Prostate gland (tissue), 2 donors: Measurements from ENCODE around the gene CCDC74A. TPM values are rescaled to one million over a fixed set of nuclear protein-coding genes. Genes with fewer than 3 reads are reported as not detected.
"Not testable (repeated sequence)": the region's sequence is repeated elsewhere in the genome, so short reads cannot be mapped to it uniquely, and the experiment has no call there.

Experiments
- DNase-seq: peaks from one replicate; pipeline ENCODE4 v3.0.0-alpha.2; 2019; ENCODE audit warnings: low spot score
- H3K27ac ChIP-seq, 2 donors: fragments of 200-600 bp; sonication (generic); 2 replicates each; pipeline ENCODE4 v1.5.1; 2017 to 2019
- H3K27me3 ChIP-seq: fragments of 200-600 bp; sonication (generic); replicated peaks from 2 replicates; pipeline ENCODE4 v1.5.1; 2019; ENCODE audit not compliant: insufficient read depth
- H3K36me3 ChIP-seq, 2 donors: fragments of 200-600 bp; sonication (generic); 1 replicate in 1 of 2; 2 replicates in 1 of 2; pipeline versions ENCODE4 v1.5.1 to v1.8.1; 2017 to 2019
- H3K4me1 ChIP-seq: fragments of 200-600 bp; sonication (generic); replicated peaks from 2 replicates; pipeline ENCODE4 v1.5.1; 2019
- H3K4me3 ChIP-seq, 2 donors: fragments of 200-600 bp; sonication (generic); 2 replicates each; pipeline ENCODE4 v1.5.1; 2017 to 2019
- H3K9me3 ChIP-seq: fragments of 200-600 bp; sonication (generic); 2 replicates; pipeline ENCODE4 v1.5.1; 2017
- POLR2A ChIP-seq: fragments of 450-650 bp; IDR thresholded peaks from one replicate; pipeline ENCODE4 v1.6.1; 2016; ENCODE audit warnings: antibody characterized with exemption, mild to moderate bottlenecking
- POLR2AphosphoS5 ChIP-seq: sonication (generic); formaldehyde crosslinking; IDR thresholded peaks from one replicate; pipeline ENCODE4 v1.6.1; 2017; ENCODE audit warnings: antibody characterized with exemption
- WGBS: methylation state at CpG from one replicate; pipeline ENCODE4 v1.1.5; 2018; 5-methylcytosine and 5-hydroxymethylcytosine counted together
- intact Hi-C: fragments of 100-400 bp; cut with DNase I; formaldehyde crosslinking; loops from one replicate; pipeline ENCODE4 v1.14.2; 2022
- total RNA-seq, 2 donors: library from RNA; depleted of rRNA; stranded (reverse); fragments of >200 nt; gene quantifications; one replicate each; pipeline ENCODE4 v1.1.0, GENCODE V29; 2016
- TF ChIP-seq, protein P1 (sequence below), 4 experiments: fragments of 200-600 bp in 2 of 4; fragments of 450-650 bp in 2 of 4; sonication (generic) in 2 of 4; IDR thresholded peaks; 1 replicate in 3 of 4; 2 replicates in 1 of 4; pipeline ENCODE4 v1.5.1; 2016 to 2019; ENCODE audit warnings: antibody characterized with exemption in 4 of 4, mild to moderate bottlenecking in 2 of 4, moderate library complexity in 2 of 4

Gene CCDC74A
- total RNA-seq, 2 donors from 2014 or later = 15.5 to 95.5 TPM

DNA sequence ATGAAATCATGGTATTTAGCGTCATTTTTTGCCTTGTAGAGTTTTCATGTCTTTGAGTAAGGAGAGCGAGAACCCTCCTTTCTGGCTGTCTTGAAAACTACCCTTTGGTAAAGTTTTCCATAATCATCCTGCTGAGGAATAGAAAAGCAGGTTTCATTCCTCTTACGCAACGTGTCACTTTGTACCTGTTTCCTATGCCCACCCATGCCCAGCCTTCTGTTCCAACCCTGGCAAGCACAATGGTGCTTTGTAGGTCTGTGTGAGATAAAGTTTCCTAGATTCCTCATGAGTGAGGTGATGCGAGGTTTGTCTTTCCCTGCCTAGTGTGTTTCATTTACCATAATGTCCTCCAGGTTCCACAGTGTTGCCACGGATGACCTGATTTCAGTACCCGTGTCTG lies 29.3 kb downstream of the CCDC74A start:
- no peaks in the 10 kb centered on the region for H3K9me3 ChIP-seq
- no peak overlapping the region for H3K4me3 ChIP-seq
- no peak for TF ChIP-seq POLR2AphosphoS5
- TF ChIP-seq, protein P1, sequence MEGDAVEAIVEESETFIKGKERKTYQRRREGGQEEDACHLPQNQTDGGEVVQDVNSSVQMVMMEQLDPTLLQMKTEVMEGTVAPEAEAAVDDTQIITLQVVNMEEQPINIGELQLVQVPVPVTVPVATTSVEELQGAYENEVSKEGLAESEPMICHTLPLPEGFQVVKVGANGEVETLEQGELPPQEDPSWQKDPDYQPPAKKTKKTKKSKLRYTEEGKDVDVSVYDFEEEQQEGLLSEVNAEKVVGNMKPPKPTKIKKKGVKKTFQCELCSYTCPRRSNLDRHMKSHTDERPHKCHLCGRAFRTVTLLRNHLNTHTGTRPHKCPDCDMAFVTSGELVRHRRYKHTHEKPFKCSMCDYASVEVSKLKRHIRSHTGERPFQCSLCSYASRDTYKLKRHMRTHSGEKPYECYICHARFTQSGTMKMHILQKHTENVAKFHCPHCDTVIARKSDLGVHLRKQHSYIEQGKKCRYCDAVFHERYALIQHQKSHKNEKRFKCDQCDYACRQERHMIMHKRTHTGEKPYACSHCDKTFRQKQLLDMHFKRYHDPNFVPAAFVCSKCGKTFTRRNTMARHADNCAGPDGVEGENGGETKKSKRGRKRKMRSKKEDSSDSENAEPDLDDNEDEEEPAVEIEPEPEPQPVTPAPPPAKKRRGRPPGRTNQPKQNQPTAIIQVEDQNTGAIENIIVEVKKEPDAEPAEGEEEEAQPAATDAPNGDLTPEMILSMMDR (IDR thresholded peaks at IDR 0.05) = no peak
- no peak for TF ChIP-seq POLR2A
- H3K27ac ChIP-seq = no peak overlapping the region
- no peaks in the 10 kb centered on the region for H3K27me3 ChIP-seq
- DNase-seq = no peak
- intact Hi-C loops = no loop called here
- WGBS = 79% methylated on average over 7 of the region's 7 CpGs
- no peaks in the 10 kb centered on the region for H3K36me3 ChIP-seq
- no peaks in the 10 kb centered on the region for H3K4me1 ChIP-seq

DNA sequence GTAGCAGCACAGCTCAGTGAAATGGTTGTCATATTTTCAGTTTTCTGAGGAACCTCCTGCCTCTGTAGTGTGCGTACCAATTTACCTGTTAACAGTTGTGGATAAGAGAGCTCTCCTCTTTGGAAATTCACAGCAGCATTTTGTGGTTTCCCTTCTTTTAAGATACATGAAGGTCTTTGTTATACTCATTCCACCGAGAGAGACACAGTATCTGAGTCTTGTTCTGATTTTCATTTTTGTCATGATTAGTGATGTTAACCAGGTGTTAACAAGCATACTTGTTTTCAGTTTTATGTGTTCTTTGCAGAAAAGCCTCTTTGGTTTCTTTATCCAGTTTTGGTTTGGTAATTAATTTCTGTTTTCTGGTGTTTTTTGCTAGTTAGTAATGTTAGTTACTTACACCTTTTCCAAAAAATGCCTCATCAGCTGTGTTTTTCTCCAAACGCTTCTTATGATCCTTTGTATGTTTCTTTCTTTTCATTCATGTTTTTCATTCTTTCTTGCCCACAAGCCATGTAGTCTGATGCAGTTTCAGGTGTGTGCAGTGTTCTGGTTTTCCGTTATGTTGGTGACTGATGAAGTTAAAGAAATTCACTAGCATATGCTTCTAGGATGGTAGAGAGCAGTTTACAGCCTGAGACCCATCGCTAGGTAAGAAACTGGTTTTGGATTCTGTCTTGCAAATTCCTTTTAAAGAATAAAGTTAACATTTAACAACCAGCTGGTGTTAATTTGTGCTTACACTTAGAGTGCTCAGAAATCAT lies 30.1 kb downstream of the CCDC74A start:
- H3K27me3 ChIP-seq = no peaks in the 10 kb centered on the region
- TF ChIP-seq POLR2AphosphoS5 = no peak
- TF ChIP-seq, protein P1 (IDR thresholded peaks at IDR 0.05) = no peak
- H3K4me1 ChIP-seq = no peaks in the 10 kb centered on the region
- H3K9me3 ChIP-seq = no peaks in the 10 kb centered on the region
- H3K27ac ChIP-seq = no peak overlapping the region
- WGBS = 78% methylated on average over 5 of the region's 5 CpGs
- H3K4me3 ChIP-seq = no peak overlapping the region
- DNase-seq = no peak
- intact Hi-C loops = no loop called here
- H3K36me3 ChIP-seq = no peaks in the 10 kb centered on the region

DNA sequence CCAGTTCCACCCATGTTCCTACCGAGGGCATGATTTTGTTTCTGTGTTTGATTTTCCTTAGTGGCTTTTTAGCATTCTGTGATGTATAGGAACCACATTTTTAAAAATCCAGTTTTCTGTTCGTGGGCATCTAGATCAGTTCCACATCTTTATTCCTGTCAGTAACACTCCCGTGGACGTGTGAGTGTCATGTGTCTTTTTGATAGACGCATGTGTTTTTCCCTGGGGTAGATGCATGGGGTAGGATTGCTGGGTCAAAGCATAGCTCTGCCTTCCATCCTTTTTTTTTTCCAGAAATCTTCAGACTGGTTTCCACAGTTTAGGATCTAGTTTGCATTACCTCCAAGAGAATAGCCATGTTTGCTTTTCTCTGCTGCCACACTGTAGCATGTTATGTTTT lies 38.7 kb downstream of the CCDC74A start:
- Histone ChIP-seq H3K4me3 (no peak overlapping the region), H3K4me1 (no peaks in the 10 kb centered on the region), H3K36me3 (no peaks in the 10 kb centered on the region), H3K27ac (no peak overlapping the region), H3K9me3 (no peaks in the 10 kb centered on the region), H3K27me3 (no peaks in the 10 kb centered on the region)
- no peak for DNase-seq
- WGBS = 90% methylated on average over 5 of the region's 5 CpGs
- TF ChIP-seq, protein P1 (IDR thresholded peaks at IDR 0.05) = no peak
- TF ChIP-seq POLR2AphosphoS5 (no peak), POLR2A (no peak)
- intact Hi-C loops = no loop called here

DNA sequence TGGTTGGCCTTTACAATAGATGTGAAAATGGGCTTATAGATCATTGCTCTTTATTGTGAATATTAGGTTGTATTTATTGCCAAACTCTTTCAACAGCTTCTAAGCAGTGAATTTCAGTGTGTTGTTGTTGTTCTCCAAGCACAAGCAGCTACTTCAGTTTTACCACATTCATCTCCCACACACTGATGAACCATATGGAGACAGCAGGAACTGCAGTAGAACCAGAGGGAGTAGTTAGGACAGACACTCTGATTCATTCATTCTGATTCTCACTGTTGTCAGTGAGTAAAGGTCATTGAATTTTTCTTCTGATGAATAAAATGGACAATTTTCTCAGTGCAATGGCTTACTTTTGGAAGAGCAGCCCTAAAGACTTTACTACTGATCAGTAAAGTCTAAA lies 40.2 kb downstream of the CCDC74A start:
- no peak overlapping the region for H3K4me3 ChIP-seq
- H3K27ac ChIP-seq = no peak overlapping the region
- no peaks in the 10 kb centered on the region for H3K4me1 ChIP-seq
- TF ChIP-seq POLR2A (no peak), POLR2AphosphoS5 (no peak)
- TF ChIP-seq, protein P1 (IDR thresholded peaks at IDR 0.05) = no peak
- intact Hi-C loops = no loop called here
- no peaks in the 10 kb centered on the region for H3K27me3 ChIP-seq
- no peaks in the 10 kb centered on the region for H3K36me3 ChIP-seq
- no peaks in the 10 kb centered on the region for H3K9me3 ChIP-seq
- DNase-seq = no peak

DNA sequence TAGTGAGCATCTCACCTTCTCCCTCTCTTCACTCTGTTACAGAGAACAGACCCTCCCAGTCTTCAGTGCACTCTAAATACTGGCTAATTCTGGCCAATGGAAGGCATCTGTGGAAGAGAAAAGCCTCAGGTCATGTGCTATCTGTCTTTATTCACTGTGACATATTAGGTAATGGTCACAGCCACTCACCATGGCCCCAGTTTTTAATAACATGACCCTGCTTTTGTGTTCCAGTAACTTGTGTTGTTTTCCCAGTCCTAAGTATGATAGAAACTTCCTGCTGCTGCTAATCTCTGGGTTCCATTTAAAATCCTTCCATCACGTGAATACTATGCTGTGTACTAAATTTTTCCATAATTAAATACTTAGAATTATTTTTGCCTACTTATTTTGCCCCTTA lies 40.7 kb downstream of the CCDC74A start:
- WGBS = 68% methylated on average over 1 of the region's 1 CpG
- H3K4me1 ChIP-seq, H3K27ac ChIP-seq, DNase-seq, intact Hi-C loops, H3K4me3 ChIP-seq, H3K36me3 ChIP-seq, H3K9me3 ChIP-seq, H3K27me3 ChIP-seq: not testable (repeated sequence)
